GM12891 (cell line): Measurements from ENCODE around the gene STIM1.

Experiments
- DNase-seq: peaks from one replicate; pipeline ENCODE4 v3.0.0; 2011; ENCODE audit warnings: low spot score; ENCODE audit not compliant: insufficient read length
- FAIRE-seq: peaks from 2 replicates; lab custom pipeline; 2011; peaks lifted over from hg19 to GRCh38; lab: Jason Lieb, UNC
- PAX5 ChIP-seq: IDR thresholded peaks from 2 replicates; pipeline ENCODE4 v1.6.1; 2011; ENCODE audit warnings: low read length, moderate library complexity, mild to moderate bottlenecking; ENCODE audit not compliant: insufficient read depth, severe bottlenecking
- POLR2A ChIP-seq: IDR thresholded peaks from 2 replicates; pipeline ENCODE4 v1.6.1; 2011; ENCODE audit warnings: low read depth, low read length, control low read depth
- POLR2AphosphoS5 ChIP-seq: IDR thresholded peaks from 2 replicates; pipeline ENCODE4 v1.6.1; 2011; ENCODE audit warnings: low read depth, low read length, control low read depth
- POU2F2 ChIP-seq: IDR thresholded peaks from 2 replicates; pipeline ENCODE4 v1.6.1; 2011; ENCODE audit warnings: low read depth, mild to moderate bottlenecking, control low read depth, low read length, moderate library complexity
- SPI1 ChIP-seq: IDR thresholded peaks from 2 replicates; pipeline ENCODE4 v1.6.1; 2011; ENCODE audit warnings: low read depth, low read length, control low read depth
- TAF1 ChIP-seq: IDR thresholded peaks from 2 replicates; pipeline ENCODE4 v1.6.1; 2011; ENCODE audit warnings: low read depth, low read length, control low read depth

The STIM1 gene

DNA sequence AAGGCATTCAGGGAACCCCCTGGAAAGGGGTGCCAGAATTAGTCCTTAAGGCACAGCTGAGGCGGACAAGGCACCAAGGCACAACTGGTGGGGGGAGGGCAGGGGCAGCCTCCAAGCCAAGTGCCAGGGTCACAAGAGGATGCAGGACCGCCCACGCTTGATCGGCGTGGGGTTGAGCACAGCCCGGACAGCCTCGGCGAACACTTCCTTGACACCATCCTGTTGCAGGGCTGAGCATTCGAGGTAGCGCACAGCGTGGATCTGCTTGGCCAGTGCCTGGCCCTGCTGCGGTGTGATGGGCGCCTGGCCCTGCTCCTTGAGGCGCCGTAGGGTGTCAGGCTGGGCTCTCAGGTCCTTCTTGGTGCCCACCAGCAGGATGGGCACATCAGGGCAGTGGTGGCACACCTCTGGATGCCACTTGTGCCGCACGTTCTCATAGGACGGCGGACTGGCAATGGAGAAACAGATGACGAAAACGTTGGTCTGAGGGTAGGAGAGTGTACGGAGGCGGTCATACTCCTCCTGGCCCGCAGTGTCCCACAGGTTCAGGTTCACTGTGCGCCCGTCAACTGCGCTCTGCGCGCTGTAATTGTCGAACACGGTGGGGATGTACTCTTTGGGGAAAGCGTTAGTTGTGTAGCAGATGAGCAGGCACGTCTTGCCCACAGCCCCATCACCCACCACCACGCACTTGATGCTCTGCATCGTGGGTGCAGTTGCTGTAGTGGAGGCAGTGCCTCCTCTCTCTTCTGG lies 27.9 kb upstream of the STIM1 start:
- FAIRE-seq (peak; percentile 9), DNase-seq (no peak)
- TF ChIP-seq POLR2A (no peak), TAF1 (no peak), PAX5 (no peak), POLR2AphosphoS5 (0 out of 2 replicates have a peak, but pooled peaks have one; percentile 20)

DNA sequence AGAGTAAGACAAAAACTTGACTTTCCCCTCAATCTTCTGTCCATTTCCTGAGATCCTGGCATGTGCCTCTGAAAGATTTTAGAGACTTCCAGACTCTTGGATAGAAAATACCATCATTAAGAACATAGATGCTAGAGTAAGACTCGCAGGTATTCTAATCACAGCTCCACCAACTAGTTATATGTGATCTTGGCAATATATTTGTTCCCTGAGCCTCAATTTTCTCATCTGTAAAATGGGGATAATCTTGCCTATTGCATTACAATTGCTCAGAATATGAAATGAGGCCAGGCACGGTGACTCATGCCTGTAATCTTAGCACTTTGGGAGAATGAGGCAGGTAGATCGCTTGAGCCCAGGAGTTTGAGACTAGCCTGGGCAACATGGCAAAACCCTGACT lies 25.4 kb upstream of the STIM1 start:
- no peak for TF ChIP-seq POLR2AphosphoS5
- no peak for TF ChIP-seq POLR2A
- no peak for TF ChIP-seq SPI1
- no peak for TF ChIP-seq TAF1
- no peak for TF ChIP-seq PAX5
- no peak for TF ChIP-seq POU2F2
- FAIRE-seq = no peak
- no peak for DNase-seq

DNA sequence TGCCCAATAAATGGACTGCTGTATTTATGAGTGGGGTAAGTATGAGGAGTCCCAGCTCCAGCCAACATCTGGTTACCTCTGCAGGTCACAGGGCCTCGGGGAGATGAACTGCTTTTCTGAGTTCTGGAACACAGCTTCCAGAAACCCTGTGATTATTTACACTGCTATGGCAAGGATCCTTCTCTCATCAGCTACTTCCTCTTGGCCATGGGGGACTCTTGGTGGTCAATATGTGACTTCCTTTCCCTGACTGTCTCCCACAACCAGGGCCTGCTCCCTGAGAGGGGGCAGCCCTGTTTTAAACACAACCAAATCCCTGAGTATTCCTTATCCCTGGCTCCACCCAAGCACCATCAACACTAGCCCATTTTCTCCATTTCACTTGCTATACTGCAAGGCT lies 24.7 kb upstream of the STIM1 start:
- TF ChIP-seq SPI1 (no peak), POLR2A (no peak), PAX5 (no peak), TAF1 (no peak), POLR2AphosphoS5 (no peak), POU2F2 (no peak)
- FAIRE-seq = no peak

DNA sequence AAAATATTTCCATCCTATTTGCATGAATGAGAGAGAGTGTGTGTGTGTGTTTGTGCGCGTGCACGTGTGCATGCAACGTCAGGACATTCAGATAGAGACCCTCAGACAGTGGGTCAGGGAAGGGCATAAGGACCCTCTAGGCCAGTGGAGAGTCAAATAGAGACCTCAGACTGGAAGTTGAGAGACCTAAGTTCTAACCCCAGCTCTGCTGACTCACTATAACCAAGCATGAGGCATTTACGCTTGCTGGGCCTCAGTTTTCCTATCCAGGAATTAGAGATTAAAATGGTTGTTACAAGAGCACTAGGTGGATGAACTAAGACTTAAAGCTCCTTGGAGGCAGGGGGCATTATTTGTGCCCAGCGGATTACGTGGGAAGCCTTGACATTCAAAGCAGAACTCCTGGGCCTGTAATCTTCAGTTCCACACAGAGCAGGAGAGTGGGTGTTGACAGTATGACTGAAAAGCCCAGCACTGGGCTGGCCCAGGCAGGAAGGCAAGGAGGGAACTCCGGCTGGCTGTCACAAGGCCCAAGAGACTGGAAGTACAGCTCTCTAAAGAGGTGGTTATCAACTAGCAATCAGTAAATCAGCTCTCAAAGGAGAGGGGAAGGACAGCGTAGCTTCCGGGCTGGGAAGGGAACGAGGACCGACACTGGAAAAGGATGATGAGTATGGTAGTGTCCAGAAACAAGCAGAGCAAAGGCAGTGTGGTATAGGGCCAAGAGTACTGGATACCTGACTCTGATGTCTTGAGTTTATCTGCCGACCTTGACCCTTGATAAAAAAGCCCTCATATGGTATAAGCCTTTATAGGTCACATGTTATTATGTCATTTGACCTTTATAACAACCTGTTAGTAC lies 23.9 kb upstream of the STIM1 start:
- FAIRE-seq = no peak
- no peak for DNase-seq
- TF ChIP-seq PAX5 (no peak), SPI1 (no peak), POU2F2 (no peak), POLR2A (no peak), TAF1 (no peak), POLR2AphosphoS5 (no peak)

More for the DNA sequence above, 24.7 kb upstream of the STIM1 start:
- DNase-seq = no peak

DNA sequence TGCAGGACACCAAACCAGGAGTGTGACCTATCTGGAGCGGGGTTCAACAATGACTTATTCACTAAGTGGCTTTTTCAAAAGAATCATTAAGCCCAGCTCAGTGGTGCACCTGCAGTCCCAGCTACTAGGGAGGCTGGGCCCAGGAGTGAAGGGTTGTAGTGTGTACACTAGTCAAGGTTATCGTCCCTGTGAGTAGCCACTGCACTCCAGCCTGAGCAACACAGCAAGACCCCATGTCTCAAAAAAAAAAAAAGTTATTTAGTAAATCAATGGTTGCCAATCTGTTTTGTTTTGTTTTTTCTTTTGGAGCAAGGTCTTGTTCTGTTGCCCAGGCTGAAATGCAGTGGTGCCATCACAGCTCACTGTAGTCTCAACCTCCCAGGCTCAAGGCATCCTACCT lies 22.6 kb upstream of the STIM1 start:
- FAIRE-seq (no peak), DNase-seq (no peak)
- TF ChIP-seq POU2F2 (no peak), TAF1 (no peak), SPI1 (no peak), POLR2A (no peak), PAX5 (no peak), POLR2AphosphoS5 (no peak)

DNA sequence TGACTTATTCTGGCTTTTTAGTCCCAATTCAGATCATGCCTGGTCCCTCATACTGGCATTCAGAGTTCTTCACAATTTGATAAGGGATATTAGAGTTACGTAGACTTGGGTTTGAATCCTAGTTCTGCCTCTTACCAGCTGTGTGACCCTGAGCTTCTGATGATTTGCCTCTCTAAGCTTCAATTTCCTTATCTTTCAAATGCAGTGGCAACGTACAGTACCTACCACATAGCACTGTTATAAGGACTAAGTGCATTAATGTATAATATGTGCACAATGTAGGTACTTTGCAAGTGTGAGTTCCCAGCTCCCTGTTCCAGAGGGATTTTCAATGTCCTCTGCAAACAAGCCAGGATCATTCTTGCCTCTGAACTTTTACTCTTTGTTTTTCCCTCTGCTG lies 22.0 kb upstream of the STIM1 start:
- no peak for TF ChIP-seq POLR2AphosphoS5
- no peak for TF ChIP-seq TAF1
- TF ChIP-seq POLR2A = no peak
- TF ChIP-seq SPI1 = no peak
- TF ChIP-seq POU2F2 = no peak
- TF ChIP-seq PAX5 = no peak
- no peak for FAIRE-seq

DNA sequence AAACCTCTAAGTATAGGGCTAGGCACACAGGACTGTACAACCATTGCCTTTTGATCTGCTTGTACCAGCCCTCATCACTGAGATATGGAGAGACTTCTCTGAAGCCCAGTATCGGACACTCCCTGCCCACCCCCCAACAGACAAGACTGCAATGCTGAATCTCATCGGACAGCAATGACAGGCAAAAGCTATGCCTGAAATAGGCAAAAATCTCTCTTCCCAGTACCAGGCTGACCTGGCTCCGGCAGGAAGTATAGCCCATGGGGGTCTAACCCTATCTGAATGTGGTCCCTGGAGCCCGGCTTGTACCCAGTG lies 21.2 kb upstream of the STIM1 start:
- FAIRE-seq = no peak
- DNase-seq = no peak
- no peak for TF ChIP-seq POLR2AphosphoS5
- TF ChIP-seq TAF1 = no peak
- no peak for TF ChIP-seq PAX5
- TF ChIP-seq SPI1 = no peak
- no peak for TF ChIP-seq POU2F2
- no peak for TF ChIP-seq POLR2A

More for the DNA sequence above, 22.0 kb upstream of the STIM1 start:
- no peak for DNase-seq

DNA sequence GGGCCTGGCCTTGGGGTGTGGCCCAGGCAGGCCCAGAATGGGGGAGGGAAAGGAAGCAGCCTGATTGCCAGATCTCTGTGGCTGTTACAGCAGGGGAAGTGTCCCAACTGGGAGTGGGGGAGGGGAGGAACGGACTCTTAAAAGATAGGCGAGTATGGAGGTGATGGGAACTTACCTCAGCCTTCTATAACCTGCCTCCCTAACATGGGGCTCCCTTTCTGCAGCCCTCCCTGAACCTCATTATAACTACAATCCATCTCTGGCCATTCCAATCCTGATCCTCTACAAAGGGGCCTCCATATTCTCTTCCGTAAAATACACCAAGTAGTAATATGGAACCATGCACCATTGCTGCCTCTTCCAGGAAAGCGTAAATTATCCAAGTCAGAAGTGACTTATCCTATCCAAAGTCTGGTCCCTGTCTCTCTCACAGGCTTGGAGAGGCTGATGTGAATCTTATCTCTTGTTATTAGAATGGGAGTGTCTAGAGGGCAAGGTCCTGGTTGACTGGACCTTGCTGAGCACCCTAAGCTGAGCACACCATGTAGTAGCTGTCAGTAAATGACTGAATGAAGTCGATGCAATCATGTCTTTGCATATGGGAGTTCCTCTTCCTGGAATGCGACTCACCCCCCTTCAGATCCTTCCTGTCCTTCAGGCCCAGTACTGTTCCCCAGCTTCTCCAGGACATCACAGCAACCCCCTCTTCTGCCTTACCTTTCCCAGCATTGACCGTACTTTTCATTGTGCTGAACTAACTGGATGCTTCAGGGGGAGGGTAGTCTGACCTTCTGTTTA lies 20.6 kb upstream of the STIM1 start:
- no peak for DNase-seq
- TF ChIP-seq SPI1 = peak; percentile 50; the same call in 1 of the 2 replicates
- TF ChIP-seq POLR2A = no peak
- TF ChIP-seq PAX5 = no peak
- FAIRE-seq = no peak

DNA sequence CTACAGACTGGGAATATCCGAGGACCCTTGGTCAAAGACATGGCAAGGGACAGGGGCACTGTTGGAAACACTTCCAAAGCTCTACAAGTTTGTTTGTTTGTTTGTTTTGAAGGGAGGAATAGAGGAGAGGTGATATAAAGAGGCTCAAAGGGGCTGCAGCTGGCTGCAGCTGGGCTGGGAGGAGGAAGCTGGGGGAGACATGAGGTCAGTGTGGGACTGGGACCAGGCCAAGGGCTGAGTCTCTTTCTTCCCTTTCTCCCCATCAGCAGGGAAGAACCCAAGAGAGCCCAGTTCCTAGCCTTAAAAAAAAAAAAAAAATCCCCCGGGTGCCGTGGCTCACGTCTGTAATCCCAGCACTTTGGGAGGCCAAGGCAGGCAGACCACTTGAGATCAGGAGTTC lies 19.7 kb upstream of the STIM1 start:
- no peak for FAIRE-seq
- TF ChIP-seq POLR2AphosphoS5 (no peak), PAX5 (no peak), TAF1 (no peak), POU2F2 (no peak), SPI1 (no peak), POLR2A (no peak)
- no peak for DNase-seq
